ENCODE measurements around the gene HIVEP1. TPM values are rescaled to one million over a fixed set of nuclear protein-coding genes. Genes with fewer than 3 reads are reported as not detected.

HIVEP1 gene
- total RNA-seq, 1 experiment from 2014 or later = 16.3 TPM

DNA sequence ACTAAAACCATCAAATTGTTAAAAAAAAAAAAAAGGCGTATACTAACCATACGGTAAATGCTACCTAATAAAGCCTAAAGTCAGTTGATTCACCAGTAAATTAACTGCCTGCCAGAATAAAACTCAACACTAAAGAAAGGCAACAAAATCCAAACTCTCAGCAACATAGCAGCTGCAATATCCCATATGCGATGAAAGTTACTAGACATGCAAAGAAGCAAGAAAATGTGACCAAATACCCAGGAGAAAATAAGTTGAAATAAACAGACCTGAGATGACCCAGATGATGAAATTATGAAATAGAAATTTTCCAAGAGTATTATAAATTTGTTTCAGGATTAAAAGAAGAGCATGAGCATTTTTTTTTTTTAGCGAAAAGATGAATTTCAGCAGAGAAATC lies 174.4 kb downstream of the HIVEP1 start:
- Histone ChIP-seq H3K4me1 (replicated peaks) (no peaks in the 10 kb centered on the region), H3K27ac (no peak overlapping the region), H3K4me3 (no peak overlapping the region), H3K27me3 (replicated peaks) (no peaks in the 10 kb centered on the region), H3K36me3 (no peaks in the 10 kb centered on the region), H3K9me3 (replicated peaks) (no peaks in the 10 kb centered on the region)
- no peak for DNase-seq (ENCODE audit: low read depth in 1 of 2, low spot score in 2 of 2)

DNA sequence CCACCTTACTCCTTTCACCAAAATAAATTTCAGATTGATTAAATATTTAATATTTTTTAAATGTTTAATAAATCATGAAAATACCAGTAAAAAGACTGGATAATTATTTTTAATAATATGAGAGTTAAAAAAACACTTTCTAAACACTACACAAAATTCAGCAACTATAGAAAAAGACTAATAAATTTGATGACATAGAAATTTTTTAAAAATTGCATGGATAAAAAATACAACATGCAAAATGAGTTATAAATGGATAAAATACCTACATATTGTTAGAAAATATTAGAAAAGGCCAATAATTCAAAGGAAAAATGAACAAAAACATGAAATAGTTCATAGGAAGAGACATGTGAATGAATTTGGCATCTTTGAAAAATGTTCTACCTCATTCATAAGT lies 177.0 kb downstream of the HIVEP1 start:
- no peaks in the 10 kb centered on the region for H3K36me3 ChIP-seq
- no peaks in the 10 kb centered on the region for H3K9me3 ChIP-seq (replicated peaks)
- no peak overlapping the region for H3K4me3 ChIP-seq
- H3K27ac ChIP-seq = no peak overlapping the region
- H3K27me3 ChIP-seq (replicated peaks) = no peaks in the 10 kb centered on the region
- H3K4me1 ChIP-seq (replicated peaks) = no peaks in the 10 kb centered on the region
- no peak for DNase-seq (ENCODE audit: low read depth in 1 of 2, low spot score in 2 of 2)

DNA sequence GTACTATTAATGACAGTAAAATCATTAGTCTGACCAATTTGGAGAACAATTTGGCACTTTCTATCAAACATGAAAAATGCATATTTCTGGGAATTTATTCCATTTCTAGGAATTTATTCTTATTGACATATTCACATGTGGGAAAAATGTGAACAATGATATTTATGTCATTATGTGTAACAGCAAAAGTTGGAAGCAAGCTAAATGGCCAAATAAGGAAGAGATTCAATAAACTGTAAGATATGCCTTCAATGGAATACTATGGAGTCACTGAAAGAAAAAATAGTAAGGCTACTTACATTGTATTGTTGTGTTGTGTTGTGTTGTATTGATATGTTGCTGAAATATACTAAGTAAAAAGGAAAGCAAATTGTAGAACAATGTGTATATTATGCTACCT lies 177.5 kb downstream of the HIVEP1 start:
- Histone ChIP-seq H3K4me1 (replicated peaks) (no peaks in the 10 kb centered on the region), H3K9me3 (replicated peaks) (no peaks in the 10 kb centered on the region), H3K27ac (no peak overlapping the region), H3K36me3 (no peaks in the 10 kb centered on the region), H3K4me3 (no peak overlapping the region), H3K27me3 (replicated peaks) (no peaks in the 10 kb centered on the region)
- DNase-seq (ENCODE audit: low read depth in 1 of 2, low spot score in 2 of 2) = no peak

DNA sequence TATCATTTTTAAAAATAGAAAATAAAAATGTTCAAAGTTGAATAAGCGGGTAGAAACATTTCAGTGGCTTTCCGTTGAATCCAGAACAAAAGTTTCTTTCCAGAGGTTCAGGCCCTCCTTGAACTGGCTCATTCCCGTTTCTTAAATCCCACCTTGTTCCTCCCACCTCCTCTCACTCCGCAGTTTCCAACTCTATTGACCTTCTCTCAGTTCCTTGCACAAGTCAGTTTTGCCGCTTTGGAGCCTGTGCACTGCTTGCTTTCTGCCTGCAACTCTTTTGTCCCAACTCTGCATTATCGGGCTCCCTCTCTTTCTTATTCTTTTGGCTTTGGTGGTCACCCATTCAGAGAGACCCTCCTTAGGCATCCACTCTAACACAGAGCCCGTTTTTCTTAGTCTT lies 178.1 kb downstream of the HIVEP1 start:
- no peaks in the 10 kb centered on the region for H3K27me3 ChIP-seq (replicated peaks)
- H3K4me3 ChIP-seq = no peak overlapping the region
- no peaks in the 10 kb centered on the region for H3K9me3 ChIP-seq (replicated peaks)
- no peak for DNase-seq (ENCODE audit: low read depth in 1 of 2, low spot score in 2 of 2)
- no peak overlapping the region for H3K27ac ChIP-seq
- H3K4me1 ChIP-seq (replicated peaks) = no peaks in the 10 kb centered on the region
- no peaks in the 10 kb centered on the region for H3K36me3 ChIP-seq

DNA sequence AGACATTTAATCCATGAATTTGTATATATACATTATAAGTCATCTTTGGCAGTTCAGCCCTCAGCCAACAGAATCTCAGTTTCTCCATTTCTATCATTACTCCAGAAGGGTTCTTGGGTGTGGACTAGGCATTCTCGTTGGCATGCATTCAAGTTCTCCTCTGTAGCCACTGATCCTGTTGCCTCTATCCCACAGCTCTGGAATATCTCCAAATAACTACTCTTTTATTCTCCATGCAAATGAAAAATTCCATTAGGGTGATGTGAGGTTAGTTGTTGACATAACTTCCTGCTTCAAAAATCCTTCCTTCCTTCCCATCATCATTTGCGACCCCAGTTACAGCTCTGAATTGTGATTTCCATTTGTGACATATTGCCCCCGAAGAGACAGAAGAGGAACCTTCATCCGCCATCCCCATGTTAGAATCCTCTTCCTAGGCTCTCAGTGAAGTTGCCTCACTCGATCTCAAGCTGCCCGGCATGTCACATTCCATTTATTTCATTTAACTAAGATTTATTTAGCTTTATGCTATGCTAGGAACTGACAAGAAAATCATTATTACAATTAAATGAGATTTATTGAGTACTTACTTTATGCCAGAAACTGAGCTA lies 184.3 kb downstream of the HIVEP1 start:
- H3K36me3 ChIP-seq = no peaks in the 10 kb centered on the region
- DNase-seq (ENCODE audit: low read depth in 1 of 2, low spot score in 2 of 2) = peak; percentile 48 to 68
- no peaks in the 10 kb centered on the region for H3K9me3 ChIP-seq (replicated peaks)
- H3K27ac ChIP-seq = peak overlapping the region; percentile 37
- no peaks in the 10 kb centered on the region for H3K27me3 ChIP-seq (replicated peaks)
- H3K4me1 ChIP-seq (replicated peaks) = peaks cover 14% of the 10 kb centered on the region
- no peak overlapping the region for H3K4me3 ChIP-seq

DNA sequence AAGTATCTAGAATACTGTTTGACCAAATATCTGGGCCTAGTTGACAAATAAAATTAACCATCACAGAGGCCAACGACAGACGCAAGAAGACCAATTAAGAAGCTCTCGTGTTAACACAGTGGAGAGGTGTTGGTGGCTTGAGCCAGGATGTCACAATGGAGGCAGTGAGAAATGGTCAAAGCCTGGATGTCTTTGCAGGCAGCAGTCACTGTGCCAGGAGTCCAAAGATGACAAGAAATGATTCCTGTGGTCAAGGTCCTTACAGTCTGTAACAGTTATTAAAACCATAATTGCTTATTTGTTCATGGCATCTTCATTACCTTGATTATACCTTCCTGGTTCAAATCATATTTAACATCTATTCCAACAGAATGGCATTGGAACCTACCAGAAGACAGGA lies 186.7 kb downstream of the HIVEP1 start:
- Histone ChIP-seq H3K9me3 (replicated peaks) (no peaks in the 10 kb centered on the region), H3K4me3 (no peak overlapping the region), H3K36me3 (no peaks in the 10 kb centered on the region), H3K4me1 (replicated peaks) (peaks cover 32% of the 10 kb centered on the region), H3K27me3 (replicated peaks) (no peaks in the 10 kb centered on the region), H3K27ac (no peak overlapping the region)
- DNase-seq (ENCODE audit: low read depth in 1 of 2, low spot score in 2 of 2) = no peak

DNA sequence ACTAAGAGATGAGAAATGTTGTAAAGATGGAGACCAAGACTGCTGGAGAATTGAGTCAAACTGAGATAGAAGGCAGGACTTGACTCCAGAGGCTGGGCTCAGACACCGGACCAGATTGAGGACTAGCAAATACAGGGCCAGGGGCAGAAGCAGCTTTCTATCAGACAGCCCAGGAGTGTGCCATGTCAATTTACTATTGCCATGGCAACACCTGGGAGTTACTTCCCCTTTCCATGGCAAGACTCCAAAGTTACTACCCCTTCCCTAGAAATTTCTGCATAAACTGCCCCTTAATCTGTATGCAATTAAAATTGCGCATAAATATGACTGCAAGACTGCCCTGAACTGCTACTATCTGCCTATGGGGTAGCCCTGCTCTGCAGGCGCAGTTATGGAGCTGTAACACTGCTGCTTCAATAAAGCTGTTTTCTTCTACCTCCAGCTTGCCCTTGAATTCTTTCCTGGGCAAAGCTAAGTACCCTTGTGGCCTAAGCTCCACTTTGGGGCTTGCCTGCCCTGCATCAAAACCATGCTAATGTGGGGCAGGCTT lies 188.0 kb downstream of the HIVEP1 start:
- Histone ChIP-seq H3K4me3 (no peak overlapping the region), H3K27ac (no peak overlapping the region), H3K4me1 (replicated peaks) (peaks cover 34% of the 10 kb centered on the region), H3K36me3 (no peaks in the 10 kb centered on the region), H3K9me3 (replicated peaks) (no peaks in the 10 kb centered on the region), H3K27me3 (replicated peaks) (no peaks in the 10 kb centered on the region)
- no peak for DNase-seq (ENCODE audit: low read depth in 1 of 2, low spot score in 2 of 2)

DNA sequence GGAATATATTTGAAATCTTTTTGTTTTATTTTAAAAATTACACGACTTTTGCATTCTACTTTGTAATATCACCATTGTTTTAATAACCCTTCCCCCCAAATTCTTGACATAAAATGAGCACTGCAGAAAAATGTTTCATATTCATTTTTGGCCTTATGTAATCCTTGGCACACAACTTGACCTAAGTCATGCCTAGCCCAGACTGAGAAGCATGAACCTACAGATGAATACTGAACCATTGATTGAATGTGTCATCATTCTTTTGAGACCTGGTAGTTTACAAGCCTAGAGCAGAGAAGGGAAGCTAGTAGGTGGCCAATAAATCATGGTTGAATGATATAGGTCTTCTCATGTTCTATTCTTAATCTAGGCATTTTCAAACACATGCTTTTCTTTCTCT lies 188.6 kb downstream of the HIVEP1 start:
- Histone ChIP-seq H3K27me3 (replicated peaks) (no peaks in the 10 kb centered on the region), H3K27ac (no peak overlapping the region), H3K4me1 (replicated peaks) (peaks cover 32% of the 10 kb centered on the region), H3K9me3 (replicated peaks) (no peaks in the 10 kb centered on the region), H3K4me3 (no peak overlapping the region), H3K36me3 (no peaks in the 10 kb centered on the region)
- DNase-seq (ENCODE audit: low read depth in 1 of 2, low spot score in 2 of 2) = no peak

DNA sequence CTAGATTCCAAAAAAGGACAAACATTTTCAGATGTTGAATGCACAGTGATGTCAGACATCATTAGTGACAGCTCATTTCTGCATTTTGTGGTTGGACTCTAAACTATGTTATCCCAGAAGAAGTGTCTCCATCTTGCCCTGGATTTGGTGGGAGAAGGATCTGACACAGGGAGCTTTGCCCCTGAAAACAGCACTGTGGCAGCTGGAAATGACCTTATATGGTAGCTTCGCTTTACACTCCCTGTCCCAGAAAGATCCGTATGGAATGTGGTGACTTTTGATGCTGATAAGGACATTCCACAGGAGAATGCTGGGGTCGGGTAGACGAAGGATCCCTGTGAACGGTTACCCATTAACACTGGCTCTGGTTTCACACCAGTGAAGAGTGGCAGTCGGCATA lies 190.9 kb downstream of the HIVEP1 start:
- peak; percentile 80 to 87 for DNase-seq (ENCODE audit: low read depth in 1 of 2, low spot score in 2 of 2)
- no peaks in the 10 kb centered on the region for H3K36me3 ChIP-seq
- H3K27ac ChIP-seq = peak overlapping the region; percentile 84
- H3K27me3 ChIP-seq (replicated peaks) = no peaks in the 10 kb centered on the region
- H3K4me3 ChIP-seq = no peak overlapping the region
- peaks cover 19% of the 10 kb centered on the region for H3K4me1 ChIP-seq (replicated peaks)
- H3K9me3 ChIP-seq (replicated peaks) = no peaks in the 10 kb centered on the region

DNA sequence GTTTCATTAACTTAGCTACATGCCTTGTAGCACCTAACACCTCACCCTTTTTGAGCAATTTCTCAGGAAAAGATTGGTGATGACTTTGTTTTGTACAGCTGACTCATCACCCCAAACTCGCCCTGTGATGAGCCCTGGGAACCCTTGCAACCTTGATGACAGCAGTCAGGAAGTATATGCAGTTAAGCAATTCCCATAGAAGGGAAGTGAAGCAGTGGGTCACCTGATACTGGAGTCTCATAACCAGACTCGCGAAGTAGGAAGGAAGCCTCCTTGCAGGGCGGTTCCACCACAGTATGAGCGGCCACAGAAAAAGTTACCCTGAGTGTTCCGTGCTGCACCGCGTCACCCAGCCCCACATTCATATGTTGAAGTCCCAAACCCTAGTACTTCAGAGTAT lies 196.1 kb downstream of the HIVEP1 start:
- peaks cover 8% of the 10 kb centered on the region for H3K4me1 ChIP-seq (replicated peaks)
- no peaks in the 10 kb centered on the region for H3K9me3 ChIP-seq (replicated peaks)
- H3K27me3 ChIP-seq (replicated peaks) = no peaks in the 10 kb centered on the region
- H3K27ac ChIP-seq = no peak overlapping the region
- DNase-seq (ENCODE audit: low read depth in 1 of 2, low spot score in 2 of 2) = no peak
- no peak overlapping the region for H3K4me3 ChIP-seq
- no peaks in the 10 kb centered on the region for H3K36me3 ChIP-seq

DNA sequence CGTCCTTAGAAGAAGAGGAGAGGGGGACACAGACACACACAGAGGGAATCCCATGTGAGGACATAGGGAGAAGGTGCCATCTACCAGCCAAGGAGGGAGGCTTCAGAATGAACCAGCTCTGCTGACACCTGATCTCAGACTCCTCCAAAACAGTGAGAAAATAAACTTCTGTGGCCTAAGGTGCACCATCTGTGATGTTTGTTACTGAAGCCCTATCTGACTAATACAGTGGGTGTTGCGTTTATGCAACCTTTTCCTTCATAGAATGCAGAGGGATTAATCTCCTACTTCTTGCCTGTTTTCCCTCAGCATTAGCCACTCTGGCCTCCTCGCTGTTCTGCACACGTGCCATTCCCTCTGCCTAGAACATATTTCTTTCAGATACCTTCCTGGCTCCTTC lies 196.6 kb downstream of the HIVEP1 start:
- no peak for DNase-seq (ENCODE audit: low read depth in 1 of 2, low spot score in 2 of 2)
- Histone ChIP-seq H3K27me3 (replicated peaks) (no peaks in the 10 kb centered on the region), H3K4me1 (replicated peaks) (peaks cover 4% of the 10 kb centered on the region), H3K27ac (no peak overlapping the region), H3K36me3 (no peaks in the 10 kb centered on the region), H3K9me3 (replicated peaks) (no peaks in the 10 kb centered on the region), H3K4me3 (no peak overlapping the region)

Other genes with a start within 250 kb of the HIVEP1 start
- gene ADTRP, start 233.5 kb upstream of the HIVEP1 start, total RNA-seq (2014; rRNA removed; shearing (Covaris generic)) = 0.58 TPM in 1 of 2 replicates, not detected in the other